ENCODE data around the gene ITIH5. TPM values are rescaled to one million over a fixed set of nuclear protein-coding genes. Genes with fewer than 3 reads are reported as not detected.

The ITIH5 gene
- total and polyA plus RNA-seq, 9 of the 15 experiments (the other 6 are each of a cell fraction or from before 2014, with no cell fraction given): 0.52 to 4.5 (median 2.6) TPM

DNA sequence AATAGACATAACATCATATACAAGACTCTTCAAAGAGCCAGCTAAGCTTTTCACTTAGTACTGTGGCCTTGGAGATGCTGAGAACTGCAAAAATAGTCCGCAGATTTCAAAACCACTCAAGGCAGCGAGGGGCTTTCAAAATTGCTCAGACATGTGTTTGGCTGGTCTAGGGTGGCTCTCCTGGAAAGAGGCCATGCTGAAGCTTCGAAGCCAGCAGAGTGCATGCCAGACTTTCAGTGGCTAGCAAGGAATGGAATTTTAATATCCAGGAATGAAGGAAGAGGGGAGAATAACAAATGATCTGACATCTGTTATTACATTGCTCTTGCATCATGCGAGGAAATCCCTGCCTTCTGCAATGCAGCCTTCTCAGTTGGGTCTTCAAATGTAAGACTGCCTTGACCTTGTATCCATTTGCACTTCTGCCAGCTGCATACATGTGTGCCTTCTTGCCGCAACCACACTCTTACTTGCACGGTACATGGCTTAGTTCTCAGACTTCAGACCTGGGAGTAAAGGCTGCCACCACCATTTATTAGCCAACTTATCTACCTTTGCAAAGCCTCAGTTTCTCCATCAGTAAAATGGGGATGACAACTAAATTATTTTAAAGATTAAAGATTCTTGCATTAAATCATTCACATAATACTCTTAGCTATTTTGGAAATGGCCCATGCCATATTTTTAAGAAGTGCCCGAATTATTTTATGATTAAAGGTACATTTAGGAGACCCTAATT, 55.9 kb downstream of the ITIH5 start (continued):
- TF ChIP-seq NONO (IDR thresholded peaks at IDR 0.05; ENCODE audit: low read depth in 2 of 2, low read length in 1 of 2): no peak
- TF ChIP-seq ZNF586 (CRISPR knock-in tag; conservative IDR thresholded peaks at IDR 0.05): no peak
- peak; percentile 81; the same call in 1 of the 2 replicates for TF ChIP-seq SMARCA5 (IDR thresholded peaks at IDR 0.05)
- no peak for TF ChIP-seq NFIC (IDR thresholded peaks at IDR 0.05)
- no peak for TF ChIP-seq NCOR1 (IDR thresholded peaks at IDR 0.05)
- no peak for TF ChIP-seq CBX8 (IDR thresholded peaks at IDR 0.05; ENCODE audit: borderline replicate concordance, extremely low read depth, low read depth, low read length, poor library complexity, severe bottlenecking)
- TF ChIP-seq NCOA4 (IDR thresholded peaks at IDR 0.05; ENCODE audit: partially characterized antibody): no peak
- TF ChIP-seq, protein P1, sequence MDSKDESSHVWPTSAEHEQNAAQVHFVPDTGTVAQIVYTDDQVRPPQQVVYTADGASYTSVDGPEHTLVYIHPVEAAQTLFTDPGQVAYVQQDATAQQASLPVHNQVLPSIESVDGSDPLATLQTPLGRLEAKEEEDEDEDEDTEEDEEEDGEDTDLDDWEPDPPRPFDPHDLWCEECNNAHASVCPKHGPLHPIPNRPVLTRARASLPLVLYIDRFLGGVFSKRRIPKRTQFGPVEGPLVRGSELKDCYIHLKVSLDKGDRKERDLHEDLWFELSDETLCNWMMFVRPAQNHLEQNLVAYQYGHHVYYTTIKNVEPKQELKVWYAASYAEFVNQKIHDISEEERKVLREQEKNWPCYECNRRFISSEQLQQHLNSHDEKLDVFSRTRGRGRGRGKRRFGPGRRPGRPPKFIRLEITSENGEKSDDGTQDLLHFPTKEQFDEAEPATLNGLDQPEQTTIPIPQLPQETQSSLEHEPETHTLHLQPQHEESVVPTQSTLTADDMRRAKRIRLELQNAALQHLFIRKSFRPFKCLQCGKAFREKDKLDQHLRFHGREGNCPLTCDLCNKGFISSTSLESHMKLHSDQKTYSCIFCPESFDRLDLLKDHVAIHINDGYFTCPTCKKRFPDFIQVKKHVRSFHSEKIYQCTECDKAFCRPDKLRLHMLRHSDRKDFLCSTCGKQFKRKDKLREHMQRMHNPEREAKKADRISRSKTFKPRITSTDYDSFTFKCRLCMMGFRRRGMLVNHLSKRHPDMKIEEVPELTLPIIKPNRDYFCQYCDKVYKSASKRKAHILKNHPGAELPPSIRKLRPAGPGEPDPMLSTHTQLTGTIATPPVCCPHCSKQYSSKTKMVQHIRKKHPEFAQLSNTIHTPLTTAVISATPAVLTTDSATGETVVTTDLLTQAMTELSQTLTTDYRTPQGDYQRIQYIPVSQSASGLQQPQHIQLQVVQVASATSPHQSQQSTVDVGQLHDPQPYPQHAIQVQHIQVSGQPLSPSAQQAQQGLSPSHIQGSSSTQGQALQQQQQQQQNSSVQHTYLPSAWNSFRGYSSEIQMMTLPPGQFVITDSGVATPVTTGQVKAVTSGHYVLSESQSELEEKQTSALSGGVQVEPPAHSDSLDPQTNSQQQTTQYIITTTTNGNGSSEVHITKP (IDR thresholded peaks at IDR 0.05; ENCODE audit: partially characterized antibody): no peak
- TF ChIP-seq, protein P2, sequence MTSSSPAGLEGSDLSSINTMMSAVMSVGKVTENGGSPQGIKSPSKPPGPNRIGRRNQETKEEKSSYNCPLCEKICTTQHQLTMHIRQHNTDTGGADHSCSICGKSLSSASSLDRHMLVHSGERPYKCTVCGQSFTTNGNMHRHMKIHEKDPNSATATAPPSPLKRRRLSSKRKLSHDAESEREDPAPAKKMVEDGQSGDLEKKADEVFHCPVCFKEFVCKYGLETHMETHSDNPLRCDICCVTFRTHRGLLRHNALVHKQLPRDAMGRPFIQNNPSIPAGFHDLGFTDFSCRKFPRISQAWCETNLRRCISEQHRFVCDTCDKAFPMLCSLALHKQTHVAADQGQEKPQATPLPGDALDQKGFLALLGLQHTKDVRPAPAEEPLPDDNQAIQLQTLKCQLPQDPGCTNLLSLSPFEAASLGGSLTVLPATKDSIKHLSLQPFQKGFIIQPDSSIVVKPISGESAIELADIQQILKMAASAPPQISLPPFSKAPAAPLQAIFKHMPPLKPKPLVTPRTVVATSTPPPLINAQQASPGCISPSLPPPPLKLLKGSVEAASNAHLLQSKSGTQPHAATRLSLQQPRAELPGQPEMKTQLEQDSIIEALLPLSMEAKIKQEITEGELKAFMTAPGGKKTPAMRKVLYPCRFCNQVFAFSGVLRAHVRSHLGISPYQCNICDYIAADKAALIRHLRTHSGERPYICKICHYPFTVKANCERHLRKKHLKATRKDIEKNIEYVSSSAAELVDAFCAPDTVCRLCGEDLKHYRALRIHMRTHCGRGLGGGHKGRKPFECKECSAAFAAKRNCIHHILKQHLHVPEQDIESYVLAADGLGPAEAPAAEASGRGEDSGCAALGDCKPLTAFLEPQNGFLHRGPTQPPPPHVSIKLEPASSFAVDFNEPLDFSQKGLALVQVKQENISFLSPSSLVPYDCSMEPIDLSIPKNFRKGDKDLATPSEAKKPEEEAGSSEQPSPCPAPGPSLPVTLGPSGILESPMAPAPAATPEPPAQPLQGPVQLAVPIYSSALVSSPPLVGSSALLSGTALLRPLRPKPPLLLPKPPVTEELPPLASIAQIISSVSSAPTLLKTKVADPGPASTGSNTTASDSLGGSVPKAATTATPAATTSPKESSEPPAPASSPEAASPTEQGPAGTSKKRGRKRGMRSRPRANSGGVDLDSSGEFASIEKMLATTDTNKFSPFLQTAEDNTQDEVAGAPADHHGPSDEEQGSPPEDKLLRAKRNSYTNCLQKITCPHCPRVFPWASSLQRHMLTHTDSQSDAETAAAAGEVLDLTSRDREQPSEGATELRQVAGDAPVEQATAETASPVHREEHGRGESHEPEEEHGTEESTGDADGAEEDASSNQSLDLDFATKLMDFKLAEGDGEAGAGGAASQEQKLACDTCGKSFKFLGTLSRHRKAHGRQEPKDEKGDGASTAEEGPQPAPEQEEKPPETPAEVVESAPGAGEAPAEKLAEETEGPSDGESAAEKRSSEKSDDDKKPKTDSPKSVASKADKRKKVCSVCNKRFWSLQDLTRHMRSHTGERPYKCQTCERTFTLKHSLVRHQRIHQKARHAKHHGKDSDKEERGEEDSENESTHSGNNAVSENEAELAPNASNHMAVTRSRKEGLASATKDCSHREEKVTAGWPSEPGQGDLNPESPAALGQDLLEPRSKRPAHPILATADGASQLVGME (CRISPR knock-in tag; IDR thresholded peaks at IDR 0.05): 0 out of 2 replicates have a peak, but pooled peaks have one; percentile 56
- TF ChIP-seq SRSF1 (IDR thresholded peaks at IDR 0.05; ENCODE audit: low read depth, low read length): no peak
- peak; percentile 59; the same call in 1 of the 2 replicates for TF ChIP-seq HIVEP1 (CRISPR knock-in tag; IDR thresholded peaks at IDR 0.05)
- peak in 1 of 2 experiments; percentile 42; a peak in 1 of 4 replicates for TF ChIP-seq TEAD1 (CRISPR knock-in tag; IDR thresholded peaks at IDR 0.05)
- TF ChIP-seq ZNF589 (CRISPR knock-in tag; IDR thresholded peaks at IDR 0.05; ENCODE audit: low read depth): peak; percentile 71; the same call in 1 of the 2 replicates
- TF ChIP-seq SMAD2 (IDR thresholded peaks at IDR 0.05; ENCODE audit: low read depth, low read length): no peak
